ENCODE results near the gene HLA-DQA1. TPM values are rescaled to one million over a fixed set of nuclear protein-coding genes. Genes with fewer than 3 reads are reported as not detected.
A peak's percentile ranks its signal among the peaks of the same experiment; 100 is the strongest.
"Not testable (repeated sequence)": the region's sequence is repeated elsewhere in the genome, so short reads cannot be mapped to it uniquely, and the experiment has no call there.

Gene HLA-DQA1
- total and polyA plus RNA-seq, 2 experiments from 2014 or later, result not detected

- Histone ChIP-seq H3K27me3 (no peaks in the 10 kb centered on the region), H3K9me2 (replicated peaks; ENCODE audit: insufficient read depth) (no peaks in the 10 kb centered on the region), H3K9me3 (ENCODE audit: low read depth) (no peaks in the 10 kb centered on the region), H3K4me2 (no peak overlapping the region), H2AFZ (no peak overlapping the region), H4K20me1 (ENCODE audit: insufficient read depth, poor library complexity, severe bottlenecking) (no peaks in the 10 kb centered on the region), H3K4me1 (ENCODE audit: insufficient read depth) (no peaks in the 10 kb centered on the region), H3K36me3 (replicated peaks; ENCODE audit: insufficient read depth, low read depth) (no peaks in the 10 kb centered on the region), H3K79me2 (no peaks in the 10 kb centered on the region), H3K27ac (no peak overlapping the region), H3K4me3 (no peak overlapping the region)
- WGBS (ENCODE audit: low lambda C conversion rate, missing lambda C conversion rate), result 93% methylated on average over 4 of the region's 4 CpGs
- no peak for DNase-seq (ENCODE audit: low spot score)
- TF ChIP-seq CTCF (IDR thresholded peaks at IDR 0.05; ENCODE audit: poor library complexity) (no peak), EZH2phosphoT487 (IDR thresholded peaks at IDR 0.05; ENCODE audit: low read depth, severe bottlenecking, unreplicated experiment) (no peak), EZH2 (IDR thresholded peaks at IDR 0.05; ENCODE audit: borderline replicate concordance) (no peak)
Measured at GRCh38 chr6:32643904-32644303, 6.7 kb downstream of the HLA-DQA1 start.

- Histone ChIP-seq H3K9me3 (ENCODE audit: low read depth) (no peaks in the 10 kb centered on the region), H3K27me3 (no peaks in the 10 kb centered on the region), H3K4me3 (no peak overlapping the region), H4K20me1 (ENCODE audit: insufficient read depth, poor library complexity, severe bottlenecking) (no peaks in the 10 kb centered on the region), H3K36me3 (replicated peaks; ENCODE audit: insufficient read depth, low read depth) (no peaks in the 10 kb centered on the region), H3K4me2 (no peak overlapping the region), H3K9me2 (replicated peaks; ENCODE audit: insufficient read depth) (no peaks in the 10 kb centered on the region), H2AFZ (no peak overlapping the region), H3K79me2 (no peaks in the 10 kb centered on the region), H3K27ac (no peak overlapping the region), H3K4me1 (ENCODE audit: insufficient read depth) (no peaks in the 10 kb centered on the region)
- 89% methylated on average over 6 of the region's 6 CpGs for WGBS (ENCODE audit: low lambda C conversion rate, missing lambda C conversion rate)
- DNase-seq (ENCODE audit: low spot score), result no peak
- TF ChIP-seq CTCF (IDR thresholded peaks at IDR 0.05; ENCODE audit: poor library complexity) (no peak), EZH2phosphoT487 (IDR thresholded peaks at IDR 0.05; ENCODE audit: low read depth, severe bottlenecking, unreplicated experiment) (no peak), EZH2 (IDR thresholded peaks at IDR 0.05; ENCODE audit: borderline replicate concordance) (no peak)
Measured at GRCh38 chr6:32645047-32645703, 8.0 kb downstream of the HLA-DQA1 start.

- Histone ChIP-seq H3K9me3 (ENCODE audit: low read depth) (no peaks in the 10 kb centered on the region), H3K9me2 (replicated peaks; ENCODE audit: insufficient read depth) (no peaks in the 10 kb centered on the region), H3K79me2 (no peaks in the 10 kb centered on the region), H3K27me3 (no peaks in the 10 kb centered on the region), H4K20me1 (ENCODE audit: insufficient read depth, poor library complexity, severe bottlenecking) (no peaks in the 10 kb centered on the region), H3K4me1 (ENCODE audit: insufficient read depth) (no peaks in the 10 kb centered on the region), H3K36me3 (replicated peaks; ENCODE audit: insufficient read depth, low read depth) (no peaks in the 10 kb centered on the region), H3K4me3 (no peak overlapping the region), H3K27ac (no peak overlapping the region), H2AFZ (no peak overlapping the region), H3K4me2 (no peak overlapping the region)
- TF ChIP-seq EZH2 (IDR thresholded peaks at IDR 0.05; ENCODE audit: borderline replicate concordance) (no peak), CTCF (IDR thresholded peaks at IDR 0.05; ENCODE audit: poor library complexity) (no peak)
- WGBS (ENCODE audit: low lambda C conversion rate, missing lambda C conversion rate), result 82% methylated on average over 2 of the region's 2 CpGs
- no peak for DNase-seq (ENCODE audit: low spot score)
Measured at GRCh38 chr6:32655203-32655710, 18.1 kb downstream of the HLA-DQA1 start.

GRCh38 chr6:32657329-32657728, 20.1 kb downstream of the HLA-DQA1 start:
- H3K27ac ChIP-seq, result peak overlapping the region; percentile 23
- not testable (repeated sequence) for H3K9me3 ChIP-seq (ENCODE audit: low read depth)
- 24% methylated on average over 6 of the region's 6 CpGs for WGBS (ENCODE audit: low lambda C conversion rate, missing lambda C conversion rate)

GRCh38 chr6:32657819-32658218, 20.6 kb downstream of the HLA-DQA1 start:
- peak overlapping the region; percentile 23 for H3K27ac ChIP-seq
- not testable (repeated sequence) for H3K4me2 ChIP-seq; H2AFZ ChIP-seq; H3K4me3 ChIP-seq; DNase-seq (ENCODE audit: low spot score); H4K20me1 ChIP-seq (ENCODE audit: insufficient read depth, poor library complexity, severe bottlenecking); H3K4me1 ChIP-seq (ENCODE audit: insufficient read depth); H3K9me3 ChIP-seq (ENCODE audit: low read depth); H3K36me3 ChIP-seq (replicated peaks; ENCODE audit: insufficient read depth, low read depth); H3K9me2 ChIP-seq (replicated peaks; ENCODE audit: insufficient read depth); H3K79me2 ChIP-seq; H3K27me3 ChIP-seq

More at GRCh38 chr6:32657329-32657728, 20.1 kb downstream of the HLA-DQA1 start:
- DNase-seq (ENCODE audit: low spot score); H2AFZ ChIP-seq; H3K9me2 ChIP-seq (replicated peaks; ENCODE audit: insufficient read depth); H3K36me3 ChIP-seq (replicated peaks; ENCODE audit: insufficient read depth, low read depth); H3K4me2 ChIP-seq; H4K20me1 ChIP-seq (ENCODE audit: insufficient read depth, poor library complexity, severe bottlenecking); H3K27me3 ChIP-seq; H3K4me1 ChIP-seq (ENCODE audit: insufficient read depth); H3K4me3 ChIP-seq; H3K79me2 ChIP-seq: not testable (repeated sequence)
